ENCODE results near the gene PHF3.

PHF3 gene

DNA sequence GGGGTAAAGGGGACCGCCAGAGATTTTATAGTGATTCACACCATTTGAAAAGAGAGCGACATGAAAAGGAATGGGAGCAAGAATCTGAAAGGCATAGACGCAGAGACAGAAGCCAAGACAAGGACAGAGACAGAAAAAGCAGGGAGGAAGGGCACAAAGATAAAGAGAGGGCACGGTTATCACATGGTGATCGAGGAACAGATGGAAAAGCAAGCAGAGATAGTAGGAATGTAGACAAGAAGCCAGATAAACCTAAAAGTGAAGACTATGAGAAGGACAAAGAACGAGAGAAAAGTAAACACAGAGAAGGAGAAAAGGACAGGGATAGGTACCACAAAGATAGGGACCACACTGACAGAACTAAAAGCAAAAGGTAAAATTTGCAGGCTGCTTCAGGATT lies 77.7 kb downstream of the PHF3 start:
- H3K36me3 ChIP-seq (ENCODE audit: control insufficient read depth, low read length), result peaks cover 76% of the 10 kb centered on the region
- no peaks in the 10 kb centered on the region for H4K20me1 ChIP-seq (ENCODE audit: control insufficient read depth, insufficient read depth, low read depth, low read length)
- no peaks in the 10 kb centered on the region for H3K27me3 ChIP-seq (ENCODE audit: control insufficient read depth, low read length)
- TF ChIP-seq, protein P1, sequence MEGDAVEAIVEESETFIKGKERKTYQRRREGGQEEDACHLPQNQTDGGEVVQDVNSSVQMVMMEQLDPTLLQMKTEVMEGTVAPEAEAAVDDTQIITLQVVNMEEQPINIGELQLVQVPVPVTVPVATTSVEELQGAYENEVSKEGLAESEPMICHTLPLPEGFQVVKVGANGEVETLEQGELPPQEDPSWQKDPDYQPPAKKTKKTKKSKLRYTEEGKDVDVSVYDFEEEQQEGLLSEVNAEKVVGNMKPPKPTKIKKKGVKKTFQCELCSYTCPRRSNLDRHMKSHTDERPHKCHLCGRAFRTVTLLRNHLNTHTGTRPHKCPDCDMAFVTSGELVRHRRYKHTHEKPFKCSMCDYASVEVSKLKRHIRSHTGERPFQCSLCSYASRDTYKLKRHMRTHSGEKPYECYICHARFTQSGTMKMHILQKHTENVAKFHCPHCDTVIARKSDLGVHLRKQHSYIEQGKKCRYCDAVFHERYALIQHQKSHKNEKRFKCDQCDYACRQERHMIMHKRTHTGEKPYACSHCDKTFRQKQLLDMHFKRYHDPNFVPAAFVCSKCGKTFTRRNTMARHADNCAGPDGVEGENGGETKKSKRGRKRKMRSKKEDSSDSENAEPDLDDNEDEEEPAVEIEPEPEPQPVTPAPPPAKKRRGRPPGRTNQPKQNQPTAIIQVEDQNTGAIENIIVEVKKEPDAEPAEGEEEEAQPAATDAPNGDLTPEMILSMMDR (IDR thresholded peaks at IDR 0.05; ENCODE audit: low read depth, low read length, poor library complexity, severe bottlenecking), result no peak
- TF ChIP-seq EZH2phosphoT487 (IDR thresholded peaks at IDR 0.05; ENCODE audit: borderline replicate concordance, low read length), result no peak
- no peaks in the 10 kb centered on the region for H3K9me3 ChIP-seq (ENCODE audit: control insufficient read depth, insufficient read depth, low read length)
- no peak overlapping the region for H3K4me2 ChIP-seq (ENCODE audit: low read length)
- H3K27ac ChIP-seq (ENCODE audit: low read depth, low read length), result no peak overlapping the region
- H3K79me2 ChIP-seq (ENCODE audit: control insufficient read depth, low read length), result no peaks in the 10 kb centered on the region; the same call in 1 of the 2 replicates
- peaks cover 10% of the 10 kb centered on the region for H3F3A ChIP-seq (ENCODE audit: control insufficient read depth, insufficient read depth)
- no peaks in the 10 kb centered on the region for H3K9me2 ChIP-seq (replicated peaks; ENCODE audit: control insufficient read depth, low read length)
- H3K4me3 ChIP-seq (ENCODE audit: low read length), result no peak overlapping the region
- no peaks in the 10 kb centered on the region for H3K4me1 ChIP-seq (ENCODE audit: control insufficient read depth, low read length)

DNA sequence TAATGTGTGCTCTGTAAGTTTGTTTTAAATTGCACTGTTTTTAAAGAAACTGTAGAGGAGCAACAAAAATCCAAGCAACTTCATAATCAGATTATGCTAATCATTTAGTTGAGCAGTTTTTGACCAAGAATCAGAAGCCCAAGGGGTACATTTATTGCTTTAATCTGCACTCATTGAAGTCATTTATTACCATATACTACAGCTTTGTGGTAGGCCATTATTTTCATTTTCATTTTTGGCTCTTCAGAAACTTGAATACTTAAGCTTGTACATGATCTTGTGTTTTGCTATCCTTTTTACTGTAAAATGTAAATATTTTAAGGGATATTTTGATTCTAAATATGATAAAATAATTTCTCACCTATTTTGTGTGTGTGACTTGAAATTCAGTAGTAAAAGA lies 78.5 kb downstream of the PHF3 start:
- Histone ChIP-seq H3K4me3 (ENCODE audit: low read length) (no peak overlapping the region), H3K27me3 (ENCODE audit: control insufficient read depth, low read length) (no peaks in the 10 kb centered on the region), H3K9me2 (replicated peaks; ENCODE audit: control insufficient read depth, low read length) (no peaks in the 10 kb centered on the region), H3K4me2 (ENCODE audit: low read length) (no peak overlapping the region), H3K36me3 (ENCODE audit: control insufficient read depth, low read length) (peaks cover 69% of the 10 kb centered on the region), H3K4me1 (ENCODE audit: control insufficient read depth, low read length) (no peaks in the 10 kb centered on the region), H3K79me2 (ENCODE audit: control insufficient read depth, low read length) (no peaks in the 10 kb centered on the region; the same call in 1 of the 2 replicates), H3F3A (ENCODE audit: control insufficient read depth, insufficient read depth) (peaks cover 10% of the 10 kb centered on the region), H4K20me1 (ENCODE audit: control insufficient read depth, insufficient read depth, low read depth, low read length) (no peaks in the 10 kb centered on the region), H3K27ac (ENCODE audit: low read depth, low read length) (no peak overlapping the region), H3K9me3 (ENCODE audit: control insufficient read depth, insufficient read depth, low read length) (no peaks in the 10 kb centered on the region)
- TF ChIP-seq EZH2phosphoT487 (IDR thresholded peaks at IDR 0.05; ENCODE audit: borderline replicate concordance, low read length), result no peak
- TF ChIP-seq, protein P1 (IDR thresholded peaks at IDR 0.05; ENCODE audit: low read depth, low read length, poor library complexity, severe bottlenecking), result no peak

DNA sequence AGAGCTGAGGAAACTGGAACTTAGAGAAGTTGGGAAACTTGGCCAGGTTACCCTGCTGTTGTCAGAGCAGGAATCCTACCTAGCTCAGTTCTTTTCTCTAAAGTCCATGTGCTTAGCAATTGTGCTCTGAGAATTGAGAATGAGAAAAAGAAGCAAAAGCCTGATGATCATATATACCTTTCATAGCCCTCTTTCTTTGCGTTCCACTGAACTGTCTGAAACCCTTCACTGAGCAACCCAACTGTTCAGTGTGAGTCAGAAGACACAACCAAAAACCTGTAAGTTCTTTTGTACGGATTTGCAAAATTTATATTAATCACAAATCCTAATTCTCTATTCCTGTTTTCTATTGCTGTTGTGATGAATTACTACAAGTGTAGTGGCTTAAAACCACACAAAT lies 80.6 kb downstream of the PHF3 start:
- H3K79me2 ChIP-seq (ENCODE audit: control insufficient read depth, low read length), result no peaks in the 10 kb centered on the region
- no peak overlapping the region for H3K4me3 ChIP-seq (ENCODE audit: low read length)
- H3K27me3 ChIP-seq (ENCODE audit: control insufficient read depth, low read length), result no peaks in the 10 kb centered on the region
- TF ChIP-seq, protein P1 (IDR thresholded peaks at IDR 0.05; ENCODE audit: low read depth, low read length, poor library complexity, severe bottlenecking), result no peak
- TF ChIP-seq EZH2phosphoT487 (IDR thresholded peaks at IDR 0.05; ENCODE audit: borderline replicate concordance, low read length), result no peak
- no peak overlapping the region for H3K4me2 ChIP-seq (ENCODE audit: low read length)
- no peaks in the 10 kb centered on the region for H4K20me1 ChIP-seq (ENCODE audit: control insufficient read depth, insufficient read depth, low read depth, low read length)
- peaks cover 48% of the 10 kb centered on the region for H3K36me3 ChIP-seq (ENCODE audit: control insufficient read depth, low read length)
- H3K27ac ChIP-seq (ENCODE audit: low read depth, low read length), result no peak overlapping the region
- peaks cover 17% of the 10 kb centered on the region for H3F3A ChIP-seq (ENCODE audit: control insufficient read depth, insufficient read depth)
- no peaks in the 10 kb centered on the region for H3K9me3 ChIP-seq (ENCODE audit: control insufficient read depth, insufficient read depth, low read length)
- H3K9me2 ChIP-seq (replicated peaks; ENCODE audit: control insufficient read depth, low read length), result no peaks in the 10 kb centered on the region
- no peaks in the 10 kb centered on the region for H3K4me1 ChIP-seq (ENCODE audit: control insufficient read depth, low read length)

Measured in DOHH2 (cell line).